HG02678 (cell line): Measurements from ENCODE around the gene GH1.
A peak's percentile ranks its signal among the peaks of the same experiment; 100 is the strongest.
"Not testable (repeated sequence)": the region's sequence is repeated elsewhere in the genome, so short reads cannot be mapped to it uniquely, and the experiment has no call there.

Experiments
- ATAC-seq: cut with Tn5 transposase; IDR thresholded peaks from one replicate; pipeline ENCODE4 v1.9.1; 2021; ENCODE audit warnings: mild to moderate bottlenecking, moderate library complexity; ENCODE audit not compliant: unreplicated experiment

The GH1 gene

GRCh38 chr17:63918789-63919305 lies at the start of gene GH1:
GH1 (minus strand) TSS chr17:63918839; CDS start chr17:63918776, 63 bp downstream.
- ATAC-seq = not testable (repeated sequence)

- no peak for ATAC-seq
Measured at GRCh38 chr17:63967953-63968352, 49.3 kb upstream of the GH1 start.

- peak; percentile 53 for ATAC-seq
Measured at GRCh38 chr17:63966646-63967264, 48.1 kb upstream of the GH1 start.

- ATAC-seq = no peak
Measured at GRCh38 chr17:63963123-63963522, 44.5 kb upstream of the GH1 start.

GRCh38 chr17:63962298-63962744 lies 43.7 kb upstream of the GH1 start:
- ATAC-seq = no peak

GRCh38 chr17:63961355-63962212 lies 42.9 kb upstream of the GH1 start:
- ATAC-seq = no peak

- no peak for ATAC-seq
Measured at GRCh38 chr17:63960430-63960829, 41.8 kb upstream of the GH1 start.

- no peak for ATAC-seq
Measured at GRCh38 chr17:63960006-63960405, 41.4 kb upstream of the GH1 start.

GRCh38 chr17:63956296-63956920 lies 37.8 kb upstream of the GH1 start:
- ATAC-seq = no peak

GRCh38 chr17:63955791-63956190 lies 37.2 kb upstream of the GH1 start:
- ATAC-seq = no peak

- no peak for ATAC-seq
Measured at GRCh38 chr17:63955232-63955631, 36.6 kb upstream of the GH1 start.

GRCh38 chr17:63954402-63955063 lies 35.9 kb upstream of the GH1 start:
- no peak for ATAC-seq

GRCh38 chr17:63950940-63951907 lies 32.6 kb upstream of the GH1 start:
- no peak for ATAC-seq

GRCh38 chr17:63949576-63950250 lies 31.1 kb upstream of the GH1 start:
- ATAC-seq = no peak

GRCh38 chr17:63948521-63948920 lies 29.9 kb upstream of the GH1 start:
- no peak for ATAC-seq

- ATAC-seq = no peak
Measured at GRCh38 chr17:63947711-63948330, 29.2 kb upstream of the GH1 start.

- ATAC-seq = peak; percentile 71
Measured at GRCh38 chr17:63946440-63947363, 28.1 kb upstream of the GH1 start.
